Measurements from ENCODE around the gene HOXC10. TPM values are rescaled to one million over a fixed set of nuclear protein-coding genes. Genes with fewer than 3 reads are reported as not detected.
A peak's percentile ranks its signal among the peaks of the same experiment; 100 is the strongest.

The HOXC10 gene
- total RNA-seq, 1 experiment from 2014 or later: 3.8 TPM

GRCh38 chr12:54020591-54021405 lies 35.9 kb downstream of the HOXC10 start:
- H3K36me3 ChIP-seq (ENCODE audit: control insufficient read depth in 1 of 2, insufficient read depth in 2 of 2, low read length in 2 of 2): no peaks in the 10 kb centered on the region
- ChIA-PET RAD21 (ENCODE audit: low non-redundant PET in 1 of 2, low total read pairs in 2 of 2, uncharacterized antibody in 2 of 2, unreplicated experiment in 2 of 2) (no interaction called here), CTCF (interaction anchor here (5.3 kb wide), 1 partner anchor 12 kb away, joined by 38 read pairs; the partner anchor contains the start of gene HOXC5), POLR2A (no interaction called here)
- no peak for ATAC-seq
- no peaks in the 10 kb centered on the region for H3K9me3 ChIP-seq (ENCODE audit: control insufficient read depth in 1 of 2, insufficient read depth in 1 of 2, low read depth in 1 of 2, low read length in 2 of 2)
- H3K4me2 ChIP-seq (ENCODE audit: low read length): peak overlapping the region; percentile 59; the same call in 1 of the 2 replicates
- H3K9ac ChIP-seq (ENCODE audit: low read length): 0 out of 2 replicates have a peak overlapping the region, but pooled peaks have one; percentile 8
- H3K4me1 ChIP-seq (ENCODE audit: control insufficient read depth in 1 of 2, insufficient read depth in 2 of 2, low read length in 2 of 2): peaks cover 21 to 38% of the 10 kb centered on the region in 2 experiments
- H2AFZ ChIP-seq (ENCODE audit: low read depth, low read length, poor library complexity, severe bottlenecking): no peak overlapping the region
- no peak overlapping the region for H3K27ac ChIP-seq (ENCODE audit: low read depth, low read length)
- H4K20me1 ChIP-seq (ENCODE audit: insufficient read depth): no peaks in the 10 kb centered on the region
- DNase-seq (ENCODE audit: low read depth, low spot score): no peak
- no TSS peak for BruUV-seq (replicated peaks)
- H3K27me3 ChIP-seq (ENCODE audit: insufficient read depth, low read length): no peaks in the 10 kb centered on the region
- H3K4me3 ChIP-seq (replicated peaks in 1 of 2; ENCODE audit: low read depth in 1 of 2, low read length in 2 of 2): no peak overlapping the region
- no peaks in the 10 kb centered on the region for H3K9me2 ChIP-seq (ENCODE audit: insufficient read depth)
- intact Hi-C loops (cut with micrococcal nuclease): no loop called here
- no peaks in the 10 kb centered on the region for H3K79me2 ChIP-seq (ENCODE audit: insufficient read depth, low read length)
- no peak for TF ChIP-seq MAX (IDR thresholded peaks at IDR 0.05)
- no peak for TF ChIP-seq EGR1 (IDR thresholded peaks at IDR 0.05; ENCODE audit: low read depth)
- TF ChIP-seq, protein P1, sequence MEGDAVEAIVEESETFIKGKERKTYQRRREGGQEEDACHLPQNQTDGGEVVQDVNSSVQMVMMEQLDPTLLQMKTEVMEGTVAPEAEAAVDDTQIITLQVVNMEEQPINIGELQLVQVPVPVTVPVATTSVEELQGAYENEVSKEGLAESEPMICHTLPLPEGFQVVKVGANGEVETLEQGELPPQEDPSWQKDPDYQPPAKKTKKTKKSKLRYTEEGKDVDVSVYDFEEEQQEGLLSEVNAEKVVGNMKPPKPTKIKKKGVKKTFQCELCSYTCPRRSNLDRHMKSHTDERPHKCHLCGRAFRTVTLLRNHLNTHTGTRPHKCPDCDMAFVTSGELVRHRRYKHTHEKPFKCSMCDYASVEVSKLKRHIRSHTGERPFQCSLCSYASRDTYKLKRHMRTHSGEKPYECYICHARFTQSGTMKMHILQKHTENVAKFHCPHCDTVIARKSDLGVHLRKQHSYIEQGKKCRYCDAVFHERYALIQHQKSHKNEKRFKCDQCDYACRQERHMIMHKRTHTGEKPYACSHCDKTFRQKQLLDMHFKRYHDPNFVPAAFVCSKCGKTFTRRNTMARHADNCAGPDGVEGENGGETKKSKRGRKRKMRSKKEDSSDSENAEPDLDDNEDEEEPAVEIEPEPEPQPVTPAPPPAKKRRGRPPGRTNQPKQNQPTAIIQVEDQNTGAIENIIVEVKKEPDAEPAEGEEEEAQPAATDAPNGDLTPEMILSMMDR (IDR thresholded peaks at IDR 0.05 in 2 of 3, conservative IDR thresholded peaks at IDR 0.05 in 1 of 3; ENCODE audit: borderline replicate concordance in 1 of 3, insufficient read depth in 1 of 3, low read depth in 2 of 3, low read length in 2 of 3): no peak
- no peak for TF ChIP-seq JUND (IDR thresholded peaks at IDR 0.05)
- TF ChIP-seq SP1 (IDR thresholded peaks at IDR 0.05; ENCODE audit: low read depth): no peak
- no peak for TF ChIP-seq CBX3 (IDR thresholded peaks at IDR 0.05; ENCODE audit: low read depth)
- no peak for TF ChIP-seq POLR2A (IDR thresholded peaks at IDR 0.05; ENCODE audit: borderline replicate concordance, extremely low read depth, insufficient read depth, insufficient read length)
- TF ChIP-seq, protein P2, sequence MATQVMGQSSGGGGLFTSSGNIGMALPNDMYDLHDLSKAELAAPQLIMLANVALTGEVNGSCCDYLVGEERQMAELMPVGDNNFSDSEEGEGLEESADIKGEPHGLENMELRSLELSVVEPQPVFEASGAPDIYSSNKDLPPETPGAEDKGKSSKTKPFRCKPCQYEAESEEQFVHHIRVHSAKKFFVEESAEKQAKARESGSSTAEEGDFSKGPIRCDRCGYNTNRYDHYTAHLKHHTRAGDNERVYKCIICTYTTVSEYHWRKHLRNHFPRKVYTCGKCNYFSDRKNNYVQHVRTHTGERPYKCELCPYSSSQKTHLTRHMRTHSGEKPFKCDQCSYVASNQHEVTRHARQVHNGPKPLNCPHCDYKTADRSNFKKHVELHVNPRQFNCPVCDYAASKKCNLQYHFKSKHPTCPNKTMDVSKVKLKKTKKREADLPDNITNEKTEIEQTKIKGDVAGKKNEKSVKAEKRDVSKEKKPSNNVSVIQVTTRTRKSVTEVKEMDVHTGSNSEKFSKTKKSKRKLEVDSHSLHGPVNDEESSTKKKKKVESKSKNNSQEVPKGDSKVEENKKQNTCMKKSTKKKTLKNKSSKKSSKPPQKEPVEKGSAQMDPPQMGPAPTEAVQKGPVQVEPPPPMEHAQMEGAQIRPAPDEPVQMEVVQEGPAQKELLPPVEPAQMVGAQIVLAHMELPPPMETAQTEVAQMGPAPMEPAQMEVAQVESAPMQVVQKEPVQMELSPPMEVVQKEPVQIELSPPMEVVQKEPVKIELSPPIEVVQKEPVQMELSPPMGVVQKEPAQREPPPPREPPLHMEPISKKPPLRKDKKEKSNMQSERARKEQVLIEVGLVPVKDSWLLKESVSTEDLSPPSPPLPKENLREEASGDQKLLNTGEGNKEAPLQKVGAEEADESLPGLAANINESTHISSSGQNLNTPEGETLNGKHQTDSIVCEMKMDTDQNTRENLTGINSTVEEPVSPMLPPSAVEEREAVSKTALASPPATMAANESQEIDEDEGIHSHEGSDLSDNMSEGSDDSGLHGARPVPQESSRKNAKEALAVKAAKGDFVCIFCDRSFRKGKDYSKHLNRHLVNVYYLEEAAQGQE (IDR thresholded peaks at IDR 0.05; ENCODE audit: low read depth): no peak
- TF ChIP-seq ELF1 (IDR thresholded peaks at IDR 0.05; ENCODE audit: borderline replicate concordance, low read depth): no peak
- no peak for TF ChIP-seq ZBTB33 (IDR thresholded peaks at IDR 0.05; ENCODE audit: extremely low read depth, insufficient replicate concordance, low read length)
- no peak for TF ChIP-seq EZH2phosphoT487 (IDR thresholded peaks at IDR 0.05; ENCODE audit: borderline replicate concordance)
- no peak for TF ChIP-seq POLR2AphosphoS5 (IDR thresholded peaks at IDR 0.05; ENCODE audit: low read depth, low read length)
- no peak for TF ChIP-seq ZNF274 (IDR thresholded peaks at IDR 0.05; ENCODE audit: low read depth, low read length)
- no peak for TF ChIP-seq CEBPB (IDR thresholded peaks at IDR 0.05; ENCODE audit: low read depth)
- no peak for TF ChIP-seq RAD21 (IDR thresholded peaks at IDR 0.05; ENCODE audit: low read depth)
- TF ChIP-seq, protein P3, sequence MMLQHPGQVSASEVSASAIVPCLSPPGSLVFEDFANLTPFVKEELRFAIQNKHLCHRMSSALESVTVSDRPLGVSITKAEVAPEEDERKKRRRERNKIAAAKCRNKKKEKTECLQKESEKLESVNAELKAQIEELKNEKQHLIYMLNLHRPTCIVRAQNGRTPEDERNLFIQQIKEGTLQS (IDR thresholded peaks at IDR 0.05): no peak
- TF ChIP-seq TCF7L2 (IDR thresholded peaks at IDR 0.05; ENCODE audit: borderline replicate concordance, extremely low read depth, insufficient read depth, insufficient read length): no peak
- no peak for TF ChIP-seq EZH2 (IDR thresholded peaks at IDR 0.05)
- no peak for TF ChIP-seq SRF (IDR thresholded peaks at IDR 0.05; ENCODE audit: low read depth)
